GM21723 (cell line): Measurements from ENCODE around the gene CHM.
"Not testable (repeated sequence)": the region's sequence is repeated elsewhere in the genome, so short reads cannot be mapped to it uniquely, and the experiment has no call there.

Experiments used
- ATAC-seq: cut with Tn5 transposase; IDR thresholded peaks from one replicate; pipeline ENCODE4 v1.9.1; 2021; ENCODE audit warnings: mild to moderate bottlenecking, moderate library complexity; ENCODE audit not compliant: unreplicated experiment

Gene CHM

DNA sequence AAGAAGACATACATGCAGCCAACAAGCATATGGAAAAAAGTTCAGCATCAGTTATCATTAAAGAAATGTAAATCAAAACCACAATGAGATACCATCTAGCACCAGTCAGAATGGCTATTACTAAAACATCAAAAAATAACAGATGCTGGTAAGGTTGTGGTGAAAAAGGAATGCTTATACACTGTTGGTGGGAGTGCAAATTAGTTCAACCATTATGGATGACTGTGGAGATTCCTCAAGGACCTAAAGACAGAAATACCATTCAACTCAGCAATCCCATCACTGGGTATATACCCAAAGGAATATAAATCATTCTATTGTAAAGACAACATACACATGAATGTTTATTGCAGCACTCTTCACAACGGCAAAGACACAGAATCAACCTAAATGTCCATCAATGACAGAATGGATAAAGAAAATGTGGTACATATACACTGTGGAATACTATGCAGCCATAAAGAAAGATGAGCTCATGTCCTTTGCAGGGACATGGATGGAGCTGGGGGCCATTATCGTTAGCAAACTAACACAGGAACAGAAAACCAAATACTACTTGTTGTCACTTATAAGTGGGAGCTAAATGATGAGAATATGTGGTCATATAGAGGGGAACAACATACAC is 130.6 kb downstream of the CHM start:
- ATAC-seq, result not testable (repeated sequence)

DNA sequence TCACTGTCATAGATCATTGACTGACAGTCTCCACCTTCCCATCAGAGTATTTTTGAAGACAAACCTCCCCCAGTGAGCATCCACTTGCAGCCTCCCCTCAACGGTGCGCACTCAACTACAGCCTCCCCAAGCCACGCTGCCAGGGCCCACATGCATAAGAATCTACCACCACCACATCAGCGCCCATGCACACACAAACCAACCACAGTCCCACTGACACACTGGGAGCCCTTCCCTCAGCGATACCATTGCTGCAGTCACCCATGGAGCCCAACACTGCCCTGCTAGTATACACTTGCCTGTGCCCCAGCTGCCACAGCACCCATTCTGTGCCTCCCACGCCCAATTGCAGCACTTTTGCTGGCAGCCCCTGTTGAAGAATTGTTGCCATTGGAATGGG is 132.9 kb downstream of the CHM start:
- no peak for ATAC-seq

DNA sequence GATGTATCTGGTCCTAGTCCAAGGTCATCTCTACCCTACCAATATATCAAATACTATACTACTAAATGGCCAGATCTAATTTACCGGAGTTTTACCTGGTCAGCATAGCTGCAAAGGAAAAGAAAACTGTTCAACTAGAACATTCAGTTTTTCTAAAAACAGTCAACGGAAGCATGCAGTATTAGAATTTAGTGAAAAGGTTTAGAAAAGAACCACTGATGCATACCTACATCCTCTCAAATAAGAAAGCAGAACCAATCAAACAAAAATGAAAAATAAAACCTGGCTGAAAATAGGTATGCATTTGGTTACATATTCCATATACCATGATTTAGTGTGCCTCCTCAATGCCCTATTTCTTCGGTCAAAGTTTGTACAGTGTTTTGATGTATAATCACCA is 140.0 kb downstream of the CHM start:
- no peak for ATAC-seq

DNA sequence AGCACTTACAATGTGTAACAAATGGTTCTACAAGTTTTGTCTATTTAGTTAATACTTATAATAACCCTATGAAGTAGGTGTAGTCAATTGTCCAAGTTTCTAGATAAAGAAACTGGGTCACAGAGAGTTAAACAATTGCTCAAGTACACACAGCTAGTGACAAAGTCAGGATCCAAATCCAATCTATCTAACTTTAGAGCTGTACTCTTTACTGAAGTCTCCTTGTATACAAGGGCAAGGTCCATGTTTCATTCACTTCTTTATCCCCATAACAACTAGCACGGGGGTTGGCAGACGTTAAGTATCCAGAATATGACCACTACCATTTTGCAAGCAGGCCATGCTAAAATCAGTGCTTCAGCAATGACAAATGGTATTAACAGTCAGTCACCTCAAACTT is 141.0 kb downstream of the CHM start:
- ATAC-seq, result no peak

DNA sequence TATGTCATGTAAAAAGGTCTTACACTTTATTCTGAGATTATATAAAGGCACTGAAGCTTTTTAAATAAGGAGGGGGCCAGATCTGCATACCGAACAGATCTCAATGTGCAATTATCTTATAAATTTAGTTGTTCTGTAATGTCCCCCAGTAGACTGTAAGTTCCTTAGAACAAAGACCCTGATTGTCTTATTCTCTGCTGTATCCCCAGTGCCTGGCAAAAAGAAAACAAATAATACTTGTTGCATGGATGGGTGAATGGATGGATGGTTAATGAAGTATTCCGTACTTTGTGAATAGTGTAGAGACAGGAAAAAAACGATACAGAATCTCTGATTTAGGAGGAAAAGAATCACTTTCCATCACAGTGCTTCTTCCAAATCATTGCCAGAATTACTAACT is 141.5 kb downstream of the CHM start:
- no peak for ATAC-seq

DNA sequence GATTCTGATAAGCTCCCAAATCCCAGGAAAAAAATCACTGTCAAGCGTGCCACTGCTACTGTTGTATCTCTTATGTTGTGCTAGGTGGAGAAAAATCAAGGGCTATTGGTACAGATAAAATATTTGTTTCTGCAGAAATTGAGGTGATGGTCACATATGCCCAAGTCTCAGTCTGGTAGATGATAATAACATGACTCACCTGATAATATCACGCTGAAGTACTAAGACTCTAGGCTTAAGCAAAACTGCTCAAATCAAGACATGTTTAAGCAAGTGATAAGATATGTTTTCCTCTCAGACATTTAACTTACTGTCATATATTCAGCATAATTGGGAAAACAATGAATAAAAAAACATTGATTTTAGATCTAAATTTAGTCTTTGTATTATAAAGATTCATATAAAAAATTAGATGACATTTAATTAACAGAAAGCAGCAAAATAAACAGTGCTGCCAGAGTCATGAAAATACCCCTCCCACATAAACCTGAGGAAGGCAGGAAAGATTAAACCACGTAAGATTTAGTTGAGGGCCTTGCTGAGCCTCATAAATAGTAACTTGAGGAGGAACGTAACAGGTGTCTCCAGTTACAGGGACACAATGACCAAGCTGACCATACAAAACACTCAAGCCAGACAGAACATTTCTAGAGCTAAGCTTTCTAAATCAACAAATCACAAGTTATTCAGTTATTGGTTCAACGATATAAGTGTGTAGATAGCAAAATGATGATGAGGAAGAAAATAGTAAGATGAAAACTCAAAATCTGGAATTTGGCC is 143.5 kb downstream of the CHM start:
- ATAC-seq, result no peak

DNA sequence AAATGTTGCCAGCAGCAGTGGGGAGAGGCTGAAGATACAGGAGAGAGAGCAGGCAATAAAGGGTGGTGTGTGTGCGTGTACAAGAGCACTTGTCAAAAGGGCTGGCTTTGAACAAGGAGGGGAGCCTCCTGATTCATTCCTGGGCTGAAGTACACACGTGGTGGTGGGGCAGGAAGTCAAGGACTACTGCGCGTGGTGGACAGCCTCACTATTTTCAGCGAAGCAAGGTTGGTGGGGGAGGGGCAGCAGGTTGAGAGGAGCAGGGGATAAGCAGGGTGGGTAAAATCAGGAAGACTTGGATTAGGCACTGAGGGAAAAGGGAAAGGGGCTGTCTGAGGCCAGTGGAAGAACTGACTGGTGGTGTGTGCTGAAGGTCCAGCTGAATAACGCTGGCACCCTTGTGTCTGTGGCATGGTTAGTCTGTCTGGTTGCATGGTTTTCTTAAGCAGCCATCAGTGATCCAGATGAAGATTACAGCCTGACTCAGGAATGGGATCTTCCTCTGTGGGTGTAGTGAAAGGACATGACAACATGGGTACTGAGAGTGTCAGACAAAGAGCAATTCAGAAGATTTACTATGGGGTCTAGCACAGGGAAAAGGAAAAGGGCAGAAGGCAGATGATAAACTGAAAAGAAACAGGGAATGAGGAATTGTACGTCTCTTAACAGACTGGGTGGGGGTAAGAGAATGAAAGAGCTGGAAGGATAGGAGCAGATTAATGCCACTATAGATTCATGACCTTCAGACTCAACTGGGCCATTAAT is 149.8 kb downstream of the CHM start:
- ATAC-seq, result no peak

DNA sequence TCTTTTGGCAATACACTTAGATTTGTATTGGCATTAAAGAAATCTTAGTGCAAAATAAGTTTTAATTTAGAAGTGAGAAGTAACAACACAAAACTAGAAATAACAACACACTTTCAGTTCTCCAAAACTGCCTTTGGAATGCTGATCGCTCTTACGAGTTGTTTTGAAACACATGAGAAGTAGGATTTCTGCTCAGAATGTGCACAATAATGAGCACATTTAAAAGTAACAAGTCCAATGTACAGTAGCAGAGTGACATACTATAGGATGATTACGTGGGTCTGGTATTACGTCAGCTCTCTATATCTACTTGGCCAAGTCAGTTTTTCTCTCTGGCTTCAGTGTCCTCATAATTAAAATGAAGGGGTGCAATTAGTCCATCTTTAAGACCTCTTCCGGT is 164.8 kb downstream of the CHM start:
- ATAC-seq, result no peak

DNA sequence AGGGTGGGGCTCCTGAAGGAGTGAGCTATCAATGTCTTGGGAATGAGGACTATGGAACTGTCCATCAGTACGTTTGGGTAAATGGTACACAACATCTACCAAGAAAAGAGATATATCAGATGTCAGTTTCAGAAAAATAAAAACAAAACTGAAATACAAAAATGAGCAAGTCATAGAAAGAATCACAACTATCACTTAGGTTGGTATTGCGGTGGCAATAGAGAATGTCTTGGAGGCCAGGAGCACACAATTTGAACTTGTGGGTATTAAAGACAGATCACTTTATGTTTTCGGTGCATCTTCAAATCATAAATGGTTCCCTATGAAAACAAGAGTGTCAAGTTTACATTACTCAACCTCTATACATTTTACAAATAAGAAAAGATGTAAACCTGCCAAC is 176.8 kb downstream of the CHM start:
- ATAC-seq, result no peak

DNA sequence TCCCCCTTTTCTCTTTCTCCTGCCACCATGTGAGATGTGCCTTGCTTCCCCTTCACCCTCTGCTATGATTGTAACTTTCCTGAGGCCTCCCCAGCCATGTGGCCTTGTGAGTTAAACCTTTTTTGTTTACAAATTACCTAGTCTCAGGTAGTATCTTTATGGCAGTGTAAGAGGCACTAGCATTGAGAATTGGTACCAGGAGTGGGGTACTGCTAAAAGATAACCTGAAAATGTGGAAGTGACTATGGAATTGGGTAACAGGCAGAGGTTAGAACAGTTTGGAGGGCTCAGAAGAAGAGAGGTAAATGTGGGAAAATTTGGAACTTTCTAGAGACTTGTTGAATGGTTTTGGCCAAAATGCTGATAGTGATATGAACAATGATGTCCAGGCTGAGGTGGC is 182.0 kb downstream of the CHM start:
- no peak for ATAC-seq

DNA sequence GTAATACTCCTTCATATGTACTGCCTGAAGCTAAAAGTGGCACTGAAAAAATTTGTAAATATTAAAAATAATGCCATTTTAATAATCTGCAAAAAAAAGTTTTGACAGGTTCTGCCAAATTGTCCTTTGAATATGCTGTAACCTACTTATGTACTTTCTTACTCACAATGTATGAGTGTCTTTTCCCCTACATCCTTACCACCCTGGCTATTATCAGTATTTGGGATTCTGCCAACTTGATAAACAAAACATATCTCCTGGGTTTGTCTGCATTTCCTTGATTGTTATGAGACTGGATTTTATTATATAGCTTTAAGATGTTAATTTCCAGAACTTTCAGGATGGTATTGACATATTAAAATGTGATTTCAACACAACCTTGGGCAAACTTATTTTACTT is 187.9 kb downstream of the CHM start:
- no peak for ATAC-seq

DNA sequence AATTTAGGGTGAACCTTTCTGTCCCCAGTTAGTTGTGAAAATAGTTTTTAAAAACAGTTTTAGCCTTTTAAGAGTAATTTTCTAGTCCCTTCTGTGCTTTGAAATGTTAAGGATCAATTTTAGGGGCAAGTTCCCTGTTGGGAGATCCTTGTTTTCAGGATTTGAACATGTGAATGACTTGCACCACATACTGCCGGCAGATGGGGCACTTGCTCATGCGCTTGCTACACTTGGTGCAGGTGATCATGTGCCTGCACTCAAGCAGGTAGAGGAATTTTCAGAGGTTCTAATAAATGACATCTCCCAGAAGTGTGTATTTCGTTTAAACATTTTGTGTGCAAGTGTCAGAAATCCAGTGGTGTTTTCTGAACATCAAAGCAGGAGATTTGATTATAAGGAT is 195.9 kb downstream of the CHM start:
- no peak for ATAC-seq

DNA sequence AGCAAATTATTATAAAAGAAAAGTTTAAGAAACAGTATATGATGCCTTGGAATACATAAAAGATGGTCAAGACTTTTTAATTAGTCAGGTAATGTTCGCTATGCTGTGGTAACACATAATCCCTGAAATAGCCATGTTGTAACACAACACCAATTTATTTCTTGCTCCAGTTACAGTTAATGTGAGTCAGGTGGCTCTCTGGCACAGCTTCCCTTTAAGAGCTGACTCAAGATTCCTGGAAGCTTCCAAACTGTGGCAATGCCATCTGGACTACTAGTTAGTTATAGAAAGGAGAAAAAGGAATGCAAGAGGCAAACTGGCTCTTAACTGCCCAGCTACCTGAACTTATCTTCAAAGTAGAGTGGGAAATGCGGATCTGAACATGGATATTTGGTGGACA is 210.5 kb downstream of the CHM start:
- no peak for ATAC-seq

DNA sequence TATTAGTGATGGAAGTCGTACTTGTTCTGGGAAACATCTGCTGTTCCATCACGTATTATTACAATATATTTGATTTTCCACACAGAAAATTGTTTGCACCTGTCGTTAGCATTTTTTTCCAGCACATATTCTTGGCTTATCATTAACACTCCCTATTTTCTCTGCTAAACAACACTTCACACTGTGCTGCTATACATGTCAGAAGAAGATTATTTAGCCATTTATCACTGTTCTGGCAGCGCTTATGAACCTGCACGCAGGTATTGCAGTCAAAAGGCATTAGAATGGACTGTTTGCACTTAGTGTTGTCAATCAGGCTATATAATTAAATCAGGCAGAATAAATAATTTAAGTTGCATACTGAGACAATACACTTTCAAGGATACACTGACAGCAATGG is 218.6 kb downstream of the CHM start:
- ATAC-seq, result no peak

DNA sequence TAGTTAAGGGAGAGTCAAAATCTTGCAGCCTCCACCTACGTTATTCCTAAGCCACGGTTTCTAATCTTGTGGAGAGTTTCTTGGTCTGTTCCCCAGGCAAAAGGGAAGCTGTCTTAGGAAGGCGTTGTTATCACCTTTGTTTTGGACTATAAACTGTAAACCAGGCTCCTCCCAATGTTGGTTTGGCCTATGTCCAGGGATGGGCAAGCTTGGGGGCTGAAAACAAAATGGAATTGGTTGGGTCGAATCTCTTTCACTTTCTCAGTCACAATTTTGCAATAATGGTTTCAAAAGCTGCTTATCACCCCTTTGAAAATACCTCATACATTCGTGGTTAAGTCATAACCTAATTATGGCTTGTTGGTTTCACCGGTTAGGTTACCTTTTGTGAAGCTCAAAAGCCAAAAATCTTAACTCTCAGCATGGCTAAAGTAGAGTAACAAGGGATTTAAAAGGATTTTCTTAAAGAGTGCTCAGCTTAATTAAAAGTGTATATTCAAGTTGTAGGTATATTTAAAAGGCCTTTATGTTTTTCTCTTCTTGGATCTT is 232.1 kb downstream of the CHM start:
- no peak for ATAC-seq
